Breast epithelium (tissue), 4 donors: ENCODE measurements around the gene ALPI. TPM values are rescaled to one million over a fixed set of nuclear protein-coding genes. Genes with fewer than 3 reads are reported as not detected.
A peak's percentile ranks its signal among the peaks of the same experiment; 100 is the strongest.
"Not testable (repeated sequence)": the region's sequence is repeated elsewhere in the genome, so short reads cannot be mapped to it uniquely, and the experiment has no call there.

Experiments used
- DNase-seq, 2 donors: peaks; one replicate each; pipeline ENCODE4 v3.0.0-alpha.2; 2019; ENCODE audit warnings: low spot score in 2 of 2
- H3K27ac ChIP-seq, 2 donors: fragments of 200-600 bp; sonication (generic) in 1 of 2; one replicate each; pipeline ENCODE4 v1.5.1; 2016 to 2019; ENCODE audit warnings: mild to moderate bottlenecking in 1 of 2
- H3K27me3 ChIP-seq, 2 donors: fragments of 200-600 bp; sonication (generic) in 1 of 2; one replicate each; pipeline versions ENCODE4 v1.5.1 to v1.6.0; 2017 to 2019; ENCODE audit warnings: control low read depth in 1 of 2, mild to moderate bottlenecking in 1 of 2
- H3K36me3 ChIP-seq: fragments of 200-600 bp; one replicate; pipeline ENCODE4 v1.5.1; 2019
- H3K4me1 ChIP-seq, 2 donors: fragments of 200-600 bp; sonication (generic); one replicate each; pipeline ENCODE4 v1.5.1; 2016 to 2019; ENCODE audit warnings: control low read depth in 1 of 2
- H3K4me3 ChIP-seq, 3 donors: fragments of 200-600 bp; sonication (generic); 1 replicate in 2 of 3; 2 replicates in 1 of 3; pipeline ENCODE4 v1.5.1; 2016 to 2019; ENCODE audit warnings: mild to moderate bottlenecking in 3 of 3, moderate library complexity in 2 of 3
- H3K9me3 ChIP-seq, 2 donors: fragments of 200-600 bp; sonication (generic) in 1 of 2; one replicate each; pipeline ENCODE4 v1.5.1; 2016 to 2019; ENCODE audit warnings: control low read depth in 1 of 2
- CTCF ChIP-seq, 3 donors: fragments of 450-650 bp; IDR thresholded peaks; one replicate each; pipeline ENCODE4 v1.5.1; 2016 to 2017; ENCODE audit warnings: antibody characterized with exemption in 3 of 3, mild to moderate bottlenecking in 3 of 3, moderate library complexity in 3 of 3
- POLR2A ChIP-seq: fragments of 450-650 bp; IDR thresholded peaks from one replicate; pipeline ENCODE4 v1.6.1; 2016; ENCODE audit warnings: antibody characterized with exemption, mild to moderate bottlenecking, moderate library complexity
- POLR2AphosphoS5 ChIP-seq, 3 donors: sonication (generic); formaldehyde crosslinking; IDR thresholded peaks; one replicate each; pipeline ENCODE4 v1.6.1; 2017; ENCODE audit warnings: antibody characterized with exemption in 3 of 3
- intact Hi-C: fragments of 100-400 bp; cut with DNase I; formaldehyde crosslinking; loops from one replicate; pipeline ENCODE4 v1.15.1; 2023; ENCODE audit warnings: low total_unique reads
- total RNA-seq, 3 donors: library from RNA; depleted of rRNA; stranded (reverse); fragments of >200 nt; gene quantifications; one replicate each; pipeline ENCODE4 v1.1.0, GENCODE V29; 2016

ALPI gene
- total RNA-seq, 3 donors from 2014 or later, result 0.33 TPM; not detected in 2

GRCh38 chr2:232422051-232422450 lies 33.9 kb upstream of the ALPI start:
- H3K27me3 ChIP-seq, result peaks cover 13 to 51% of the 10 kb centered on the region in 2 donors
- no peaks in the 10 kb centered on the region for H3K36me3 ChIP-seq
- H3K9me3 ChIP-seq, result peaks cover 0 to 12% of the 10 kb centered on the region in 2 donors
- DNase-seq, result peak in 1 of 2 donors; percentile 25
- H3K4me3 ChIP-seq, result no peak overlapping the region
- no peak overlapping the region for H3K27ac ChIP-seq
- peaks cover 4 to 20% of the 10 kb centered on the region in 2 donors for H3K4me1 ChIP-seq
- intact Hi-C loops, result no loop called here
- TF ChIP-seq CTCF (IDR thresholded peaks at IDR 0.05) (no peak), POLR2A (no peak), POLR2AphosphoS5 (IDR thresholded peaks at IDR 0.05) (no peak)

GRCh38 chr2:232422996-232423395 lies 33.0 kb upstream of the ALPI start:
- intact Hi-C loops, H3K4me3 ChIP-seq, H3K36me3 ChIP-seq, DNase-seq, H3K27ac ChIP-seq: not testable (repeated sequence)
- Histone ChIP-seq H3K9me3 (peaks cover 0 to 12% of the 10 kb centered on the region in 2 donors), H3K4me1 (peaks cover 4 to 20% of the 10 kb centered on the region in 2 donors), H3K27me3 (peaks cover 13 to 42% of the 10 kb centered on the region in 2 donors)

- peaks cover 4 to 20% of the 10 kb centered on the region in 2 donors for H3K4me1 ChIP-seq
- H3K36me3 ChIP-seq, DNase-seq, H3K4me3 ChIP-seq, H3K27ac ChIP-seq, intact Hi-C loops: not testable (repeated sequence)
- H3K9me3 ChIP-seq, result peaks cover 0 to 12% of the 10 kb centered on the region in 2 donors
- peaks cover 13 to 38% of the 10 kb centered on the region in 2 donors for H3K27me3 ChIP-seq
Observed at GRCh38 chr2:232423407-232423806, 32.5 kb upstream of the ALPI start.

- Histone ChIP-seq H3K27ac (no peak overlapping the region), H3K27me3 (no peaks in the 10 kb centered on the region), H3K4me1 (no peaks in the 10 kb centered on the region), H3K4me3 (no peak overlapping the region), H3K36me3 (no peaks in the 10 kb centered on the region), H3K9me3 (no peaks in the 10 kb centered on the region)
- intact Hi-C loops, result no loop called here
- TF ChIP-seq POLR2AphosphoS5 (IDR thresholded peaks at IDR 0.05), result no peak
- no peak for TF ChIP-seq POLR2A
- TF ChIP-seq CTCF (IDR thresholded peaks at IDR 0.05), result no peak
- peak in 1 of 2 donors; percentile 28 for DNase-seq
Observed at GRCh38 chr2:232431705-232432590, 24.0 kb upstream of the ALPI start.

- intact Hi-C loops, result no loop called here
- DNase-seq, result no peak
- Histone ChIP-seq H3K4me3 (no peak overlapping the region), H3K36me3 (no peaks in the 10 kb centered on the region), H3K9me3 (no peaks in the 10 kb centered on the region), H3K4me1 (no peaks in the 10 kb centered on the region), H3K27me3 (no peaks in the 10 kb centered on the region), H3K27ac (no peak overlapping the region)
- TF ChIP-seq POLR2A (no peak), POLR2AphosphoS5 (IDR thresholded peaks at IDR 0.05) (no peak), CTCF (IDR thresholded peaks at IDR 0.05) (no peak)
Observed at GRCh38 chr2:232432598-232433184, 23.3 kb upstream of the ALPI start.

- H3K36me3 ChIP-seq, H3K4me3 ChIP-seq, H3K4me1 ChIP-seq, intact Hi-C loops, H3K27me3 ChIP-seq, H3K9me3 ChIP-seq, H3K27ac ChIP-seq: not testable (repeated sequence)
- DNase-seq, result peak in 1 of 2 donors; percentile 24
Observed at GRCh38 chr2:232433622-232434021, 22.3 kb upstream of the ALPI start.
